ENCODE measurements around the gene AGFG1.

AGFG1 gene

GRCh38 chr2:227471412-227471811 is 544 bp upstream of the AGFG1 start:
- H3K4me2 ChIP-seq (ENCODE audit: insufficient read depth, low read length): peak overlapping the region; percentile 35; the same call in 1 of the 2 replicates
- TF ChIP-seq, protein P1, sequence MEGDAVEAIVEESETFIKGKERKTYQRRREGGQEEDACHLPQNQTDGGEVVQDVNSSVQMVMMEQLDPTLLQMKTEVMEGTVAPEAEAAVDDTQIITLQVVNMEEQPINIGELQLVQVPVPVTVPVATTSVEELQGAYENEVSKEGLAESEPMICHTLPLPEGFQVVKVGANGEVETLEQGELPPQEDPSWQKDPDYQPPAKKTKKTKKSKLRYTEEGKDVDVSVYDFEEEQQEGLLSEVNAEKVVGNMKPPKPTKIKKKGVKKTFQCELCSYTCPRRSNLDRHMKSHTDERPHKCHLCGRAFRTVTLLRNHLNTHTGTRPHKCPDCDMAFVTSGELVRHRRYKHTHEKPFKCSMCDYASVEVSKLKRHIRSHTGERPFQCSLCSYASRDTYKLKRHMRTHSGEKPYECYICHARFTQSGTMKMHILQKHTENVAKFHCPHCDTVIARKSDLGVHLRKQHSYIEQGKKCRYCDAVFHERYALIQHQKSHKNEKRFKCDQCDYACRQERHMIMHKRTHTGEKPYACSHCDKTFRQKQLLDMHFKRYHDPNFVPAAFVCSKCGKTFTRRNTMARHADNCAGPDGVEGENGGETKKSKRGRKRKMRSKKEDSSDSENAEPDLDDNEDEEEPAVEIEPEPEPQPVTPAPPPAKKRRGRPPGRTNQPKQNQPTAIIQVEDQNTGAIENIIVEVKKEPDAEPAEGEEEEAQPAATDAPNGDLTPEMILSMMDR (IDR thresholded peaks at IDR 0.05; ENCODE audit: borderline replicate concordance, extremely low read depth, low read length, poor library complexity, severe bottlenecking): no peak
- no peak for TF ChIP-seq EZH2 (IDR thresholded peaks at IDR 0.05; ENCODE audit: borderline replicate concordance, low read depth, low read length, severe bottlenecking)
- no peak overlapping the region; the same call in 1 of the 2 replicates for H3K9ac ChIP-seq (ENCODE audit: low read depth, low read length)
- peaks cover 36% of the 10 kb centered on the region for H4K20me1 ChIP-seq (ENCODE audit: insufficient read depth, low read length)
- DNase-seq (no peak), ATAC-seq (ENCODE audit: insufficient read depth, low read depth) (no peak)
- peak overlapping the region in 1 of 2 experiments; percentile 99; a peak in 1 of 4 replicates for H3K4me3 ChIP-seq (ENCODE audit: low read depth in 1 of 2, low read length in 2 of 2)
- peaks cover 25% of the 10 kb centered on the region for H3K4me1 ChIP-seq (ENCODE audit: insufficient read depth, low read length)
- peaks cover 4% of the 10 kb centered on the region for H3K27me3 ChIP-seq (ENCODE audit: insufficient read depth, low read length, poor library complexity)
- no peaks in the 10 kb centered on the region for H3K36me3 ChIP-seq (ENCODE audit: insufficient read depth, low read length)
- no peak overlapping the region for H3K27ac ChIP-seq (ENCODE audit: low read length)
- no peaks in the 10 kb centered on the region for H3K9me3 ChIP-seq (ENCODE audit: insufficient read depth, low read length, severe bottlenecking)
- peak overlapping the region; percentile 66 for H2AFZ ChIP-seq (ENCODE audit: low read depth, low read length)
- peaks cover 45% of the 10 kb centered on the region for H3K79me2 ChIP-seq (ENCODE audit: insufficient read depth, low read length)

DNA sequence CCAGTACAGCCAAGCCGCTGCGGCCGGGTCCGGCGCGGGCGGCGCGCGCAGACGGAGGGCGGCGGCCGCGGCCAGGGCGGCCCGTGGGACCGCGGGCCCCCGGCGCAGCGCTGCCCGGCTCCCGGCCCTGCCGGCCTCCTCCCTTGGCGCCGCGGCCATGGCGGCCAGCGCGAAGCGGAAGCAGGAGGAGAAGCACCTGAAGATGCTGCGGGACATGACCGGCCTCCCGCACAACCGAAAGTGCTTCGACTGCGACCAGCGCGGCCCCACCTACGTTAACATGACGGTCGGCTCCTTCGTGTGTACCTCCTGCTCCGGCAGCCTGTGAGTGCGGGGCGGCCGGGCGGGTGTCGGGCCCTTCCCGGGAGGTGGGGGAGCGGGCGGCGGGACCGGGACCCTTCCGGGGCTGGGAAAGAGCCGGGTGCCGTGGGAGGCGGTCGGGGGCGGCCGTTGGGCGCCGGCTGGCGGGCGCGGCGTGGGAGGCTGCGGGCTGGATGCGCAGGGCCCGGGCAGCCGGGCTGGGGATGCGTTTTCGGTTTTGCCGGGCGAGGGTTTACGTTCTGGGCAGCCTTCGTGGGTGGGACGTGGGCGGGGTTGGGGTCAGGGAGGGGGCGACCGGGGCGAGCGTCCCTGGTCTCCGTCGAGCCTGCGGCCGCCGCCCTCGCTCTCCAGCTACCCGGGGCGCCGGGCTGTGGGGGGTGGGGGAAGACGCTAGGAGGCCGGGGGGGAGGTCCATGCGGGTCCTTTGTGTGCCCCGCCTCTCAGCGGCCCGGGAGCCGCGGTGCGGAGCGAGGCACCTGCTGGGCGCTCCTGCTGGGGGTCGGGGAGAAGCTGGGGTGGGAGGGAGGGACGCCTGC is 537 bp downstream of the AGFG1 start:
- Histone ChIP-seq H3K36me3 (ENCODE audit: insufficient read depth, low read length) (no peaks in the 10 kb centered on the region), H3K4me2 (ENCODE audit: insufficient read depth, low read length) (peak overlapping the region; percentile 72), H3K27ac (ENCODE audit: low read length) (peak overlapping the region; percentile 76), H3K4me1 (ENCODE audit: insufficient read depth, low read length) (peaks cover 25% of the 10 kb centered on the region), H3K9ac (ENCODE audit: low read depth, low read length) (peak overlapping the region; percentile 78), H4K20me1 (ENCODE audit: insufficient read depth, low read length) (peaks cover 44% of the 10 kb centered on the region), H3K4me3 (ENCODE audit: low read depth in 1 of 2, low read length in 2 of 2) (peak overlapping the region; percentile 95 to 99), H3K9me3 (ENCODE audit: insufficient read depth, low read length, severe bottlenecking) (no peaks in the 10 kb centered on the region), H3K79me2 (ENCODE audit: insufficient read depth, low read length) (peaks cover 56% of the 10 kb centered on the region), H2AFZ (ENCODE audit: low read depth, low read length) (peak overlapping the region; percentile 77), H3K27me3 (ENCODE audit: insufficient read depth, low read length, poor library complexity) (no peaks in the 10 kb centered on the region)
- peak; percentile 65 for DNase-seq
- ATAC-seq (ENCODE audit: insufficient read depth, low read depth): peak; percentile 77
- no peak for TF ChIP-seq EZH2 (IDR thresholded peaks at IDR 0.05; ENCODE audit: borderline replicate concordance, low read depth, low read length, severe bottlenecking)
- TF ChIP-seq, protein P1 (IDR thresholded peaks at IDR 0.05; ENCODE audit: borderline replicate concordance, extremely low read depth, low read length, poor library complexity, severe bottlenecking): no peak

DNA sequence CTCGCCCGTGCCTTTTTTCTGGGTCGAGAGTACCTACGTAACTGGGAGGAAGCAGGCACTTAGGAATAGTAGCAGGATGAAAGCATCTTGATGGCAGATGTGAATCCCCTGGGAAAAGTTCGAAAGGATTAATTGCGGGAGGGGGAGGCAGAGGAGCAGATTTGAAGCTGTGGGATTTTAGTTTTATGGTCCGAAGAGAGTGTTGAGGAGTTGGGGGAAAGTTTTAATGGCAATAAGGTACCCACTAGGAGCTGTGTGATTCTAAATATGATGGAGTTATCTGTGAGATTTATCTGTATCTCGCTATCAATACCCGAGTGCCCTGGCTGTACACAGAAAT is 1.1 kb downstream of the AGFG1 start:
- Histone ChIP-seq H2AFZ (ENCODE audit: low read depth, low read length) (no peak overlapping the region), H3K9ac (ENCODE audit: low read depth, low read length) (peak overlapping the region; percentile 78), H3K79me2 (ENCODE audit: insufficient read depth, low read length) (peaks cover 60% of the 10 kb centered on the region), H3K4me1 (ENCODE audit: insufficient read depth, low read length) (peaks cover 25% of the 10 kb centered on the region), H3K36me3 (ENCODE audit: insufficient read depth, low read length) (no peaks in the 10 kb centered on the region), H3K27me3 (ENCODE audit: insufficient read depth, low read length, poor library complexity) (no peaks in the 10 kb centered on the region), H3K4me3 (ENCODE audit: low read depth in 1 of 2, low read length in 2 of 2) (peak overlapping the region; percentile 95 to 99; a peak in 3 of 4 replicates), H3K9me3 (ENCODE audit: insufficient read depth, low read length, severe bottlenecking) (no peaks in the 10 kb centered on the region), H3K27ac (ENCODE audit: low read length) (no peak overlapping the region), H4K20me1 (ENCODE audit: insufficient read depth, low read length) (peaks cover 49% of the 10 kb centered on the region), H3K4me2 (ENCODE audit: insufficient read depth, low read length) (peak overlapping the region; percentile 72)
- no peak for DNase-seq
- ATAC-seq (ENCODE audit: insufficient read depth, low read depth): no peak
- TF ChIP-seq, protein P1 (IDR thresholded peaks at IDR 0.05; ENCODE audit: borderline replicate concordance, extremely low read depth, low read length, poor library complexity, severe bottlenecking): no peak
- no peak for TF ChIP-seq EZH2 (IDR thresholded peaks at IDR 0.05; ENCODE audit: borderline replicate concordance, low read depth, low read length, severe bottlenecking)
